Muscle layer of duodenum (tissue), 2 donors: ENCODE measurements around the gene FBXO15.

ENCODE experiments used
- H3K27ac ChIP-seq: one replicate; pipeline ENCODE4 v1.7.0; 2013; ENCODE audit warnings: mild to moderate bottlenecking, low read length
- H3K27me3 ChIP-seq: one replicate; pipeline ENCODE4 v1.7.0; 2013; ENCODE audit warnings: low read depth, mild to moderate bottlenecking, control low read depth, low read length
- H3K36me3 ChIP-seq, 2 donors: one replicate each; pipeline ENCODE4 v1.7.0; 2013; ENCODE audit warnings: low read length in 2 of 2, control low read depth in 1 of 2, mild to moderate bottlenecking in 1 of 2; ENCODE audit not compliant: insufficient read depth in 2 of 2, control insufficient read depth in 1 of 2
- H3K4me1 ChIP-seq, 2 donors: one replicate each; pipeline ENCODE4 v1.7.0; 2013; ENCODE audit warnings: low read length in 2 of 2, mild to moderate bottlenecking in 2 of 2, control low read depth in 1 of 2, moderate library complexity in 1 of 2; ENCODE audit not compliant: insufficient read depth in 2 of 2, control insufficient read depth in 1 of 2
- H3K4me3 ChIP-seq, 2 donors: one replicate each; pipeline ENCODE4 v1.7.0; 2013; ENCODE audit warnings: low read length in 2 of 2, low read depth in 1 of 2, mild to moderate bottlenecking in 1 of 2
- H3K9me3 ChIP-seq, 2 donors: one replicate each; pipeline ENCODE4 v1.7.0; 2013; ENCODE audit warnings: low read length in 2 of 2, control low read depth in 1 of 2, mild to moderate bottlenecking in 1 of 2; ENCODE audit not compliant: control insufficient read depth in 1 of 2
- donor health status: healthy.

The FBXO15 gene, protein sequence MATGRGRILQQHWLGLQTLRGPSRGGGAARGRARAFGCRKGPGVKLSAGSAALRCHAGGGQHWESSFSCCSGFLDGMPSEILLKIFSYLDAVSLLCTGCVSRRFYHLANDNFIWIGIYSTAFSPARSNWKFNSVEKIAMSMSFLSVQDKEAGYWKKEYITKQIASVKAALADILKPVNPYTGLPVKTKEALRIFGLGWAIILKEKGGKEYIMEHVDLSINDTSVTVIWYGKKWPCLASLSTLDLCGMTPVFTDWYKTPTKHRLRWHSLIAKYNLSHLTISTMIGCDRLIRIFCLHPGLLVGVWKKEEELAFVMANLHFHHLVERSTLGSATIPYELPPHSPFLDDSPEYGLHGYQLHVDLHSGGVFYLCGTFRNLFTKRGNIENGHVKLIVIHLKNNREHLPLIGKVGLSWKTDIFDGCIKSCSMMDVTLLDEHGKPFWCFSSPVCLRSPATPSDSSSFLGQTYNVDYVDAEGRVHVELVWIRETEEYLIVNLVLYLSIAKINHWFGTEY

DNA sequence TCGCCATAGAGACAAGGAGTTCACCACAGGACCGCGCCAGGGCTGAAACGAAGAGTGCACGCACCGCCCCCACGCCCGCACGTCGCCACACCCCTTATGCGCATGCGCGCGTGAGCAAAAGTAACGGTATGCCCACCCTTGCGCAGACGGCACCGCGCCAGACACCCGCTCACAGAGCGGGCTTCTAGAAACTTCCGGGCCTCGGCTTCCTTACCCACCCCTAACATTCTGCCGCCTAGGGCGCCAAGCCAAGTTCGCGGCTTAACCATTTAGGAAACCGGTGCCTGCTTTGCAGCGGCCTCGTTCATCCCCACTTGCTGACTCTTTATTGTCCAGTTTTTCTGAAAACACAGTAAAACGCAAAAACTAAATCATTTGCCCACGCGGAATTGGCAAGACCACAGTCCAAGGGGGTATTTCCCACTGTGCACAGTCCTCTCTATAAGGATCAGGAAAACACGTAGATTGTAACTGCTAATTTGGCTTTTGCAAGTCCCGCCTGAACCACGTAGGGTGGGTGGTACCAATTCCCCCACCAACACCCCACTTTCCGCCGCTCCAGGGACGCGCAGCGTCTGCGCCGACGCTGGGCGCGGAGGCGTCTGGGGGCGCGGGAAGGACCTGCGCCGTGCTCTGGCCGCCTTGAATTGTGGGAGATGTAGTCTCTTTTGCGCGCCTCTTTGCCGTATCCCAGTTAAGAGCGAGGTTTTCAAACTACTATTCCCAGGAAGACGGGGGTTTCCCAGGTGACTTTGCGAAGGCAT lies at the start of gene FBXO15, which contains the start of gene TIMM21:
Gene FBXO15, minus strand, starts transcription at position 56 of the 764 bp plus-strand sequence. Its CDS starts 49 bp downstream, at position 7.
Gene TIMM21, plus strand, starts transcription at position 745 of the 764 bp plus-strand sequence. CDS start 286 bp downstream, outside the sequence.
- Histone ChIP-seq H3K27me3 (no peaks in the 10 kb centered on the region), H3K4me1 (peaks cover 9 to 50% of the 10 kb centered on the region in 2 donors), H3K9me3 (no peaks in the 10 kb centered on the region), H3K27ac (peak within 1 kb of the TSS; percentile 93), H3K4me3 (peak within 1 kb of the TSS; percentile 87 to 95), H3K36me3 (peaks cover 0 to 9% of the 10 kb centered on the region in 2 donors)

DNA sequence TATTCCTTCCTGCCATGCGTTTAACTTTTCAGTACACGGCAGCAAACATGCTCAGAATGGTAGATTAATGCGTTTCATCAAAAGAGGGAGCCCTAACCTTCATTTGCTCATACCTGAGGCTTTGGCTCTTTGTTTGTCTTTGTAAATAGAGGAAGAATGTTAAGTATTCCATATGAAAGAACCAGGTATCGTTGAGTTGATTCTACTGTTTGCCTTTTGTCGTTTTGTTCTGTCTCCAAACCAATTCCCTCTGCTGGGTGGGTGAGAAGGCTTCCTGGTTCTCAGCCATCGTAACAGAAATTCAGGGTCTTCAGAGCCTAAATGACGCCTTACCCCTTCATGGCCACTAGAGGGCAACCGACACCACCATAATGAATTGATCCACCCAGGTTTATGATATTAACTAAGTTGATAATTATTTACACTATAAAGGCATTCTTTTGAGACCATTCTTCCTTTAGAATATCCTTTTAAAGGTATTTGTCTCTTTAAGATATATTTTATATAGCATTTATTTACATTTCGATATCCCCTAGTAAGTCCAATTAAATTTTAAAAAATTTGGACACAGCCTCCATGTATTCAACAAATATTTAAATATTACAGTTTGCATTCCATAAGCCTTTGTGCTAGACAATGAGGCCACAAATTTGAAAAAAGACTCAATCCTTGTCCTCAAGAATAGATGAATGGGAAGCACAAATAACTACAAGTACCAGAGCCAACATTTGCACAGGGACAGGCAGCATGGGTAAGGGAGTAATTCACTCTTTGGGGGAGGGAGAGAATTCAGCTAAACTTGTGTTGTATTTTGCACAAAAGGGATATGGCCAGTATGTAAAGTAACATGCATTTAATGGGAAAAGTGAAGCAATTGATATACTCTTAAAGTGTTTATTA lies 48.8 kb upstream of the FBXO15 start:
- H3K27me3 ChIP-seq, result no peaks in the 10 kb centered on the region
- H3K4me1 ChIP-seq, result peaks cover 0 to 6% of the 10 kb centered on the region in 2 donors
- no peak overlapping the region for H3K27ac ChIP-seq
- peak overlapping the region in 1 of 2 donors; percentile 54 for H3K4me3 ChIP-seq
- H3K36me3 ChIP-seq, result no peaks in the 10 kb centered on the region
- H3K9me3 ChIP-seq, result no peaks in the 10 kb centered on the region

DNA sequence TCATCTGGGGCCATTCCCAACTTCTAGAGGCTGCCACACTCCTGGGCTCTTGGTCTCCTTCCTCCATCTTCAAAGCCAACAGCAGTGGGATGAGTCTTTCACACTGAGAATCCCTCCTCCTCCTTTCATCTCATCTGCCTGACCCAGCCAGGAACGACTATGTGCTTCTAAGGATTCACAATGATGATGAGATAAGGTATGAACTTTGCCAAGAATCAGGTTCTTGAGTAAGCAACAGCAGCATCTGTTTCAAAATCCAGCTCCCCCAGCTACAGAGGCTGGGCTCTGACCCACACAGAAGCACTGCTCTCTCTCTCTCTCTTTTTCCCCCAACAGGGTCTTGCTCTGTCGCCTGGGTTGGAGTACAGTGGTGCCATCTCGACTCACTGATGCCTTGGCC lies 47.1 kb upstream of the FBXO15 start:
- no peak overlapping the region for H3K27ac ChIP-seq

DNA sequence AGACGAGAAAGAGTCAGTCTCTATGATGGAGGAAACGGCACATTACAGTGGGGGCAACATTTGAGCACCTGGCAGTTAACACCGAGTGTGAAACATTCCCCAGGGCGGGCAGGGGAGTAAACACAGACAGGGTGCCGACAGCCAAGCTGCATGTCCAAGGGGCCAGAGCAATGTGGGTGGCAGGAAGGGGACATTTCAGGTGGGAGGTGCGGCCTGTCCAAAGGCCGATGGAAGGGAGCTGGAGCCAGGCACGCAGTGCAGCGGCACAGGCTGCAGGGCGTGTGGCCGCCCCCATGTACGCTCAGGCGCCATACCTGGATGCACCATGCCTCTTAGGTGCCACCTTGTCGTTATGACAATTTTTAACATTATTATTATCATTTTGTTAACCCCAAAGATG lies 43.9 kb upstream of the FBXO15 start:
- Histone ChIP-seq H3K4me3 (no peak overlapping the region), H3K9me3 (no peaks in the 10 kb centered on the region), H3K4me1 (peaks cover 0 to 2% of the 10 kb centered on the region in 2 donors), H3K36me3 (no peaks in the 10 kb centered on the region), H3K27me3 (no peaks in the 10 kb centered on the region), H3K27ac (no peak overlapping the region)

More for the DNA sequence above, 47.1 kb upstream of the FBXO15 start:
- Histone ChIP-seq H3K4me3 (no peak overlapping the region), H3K4me1 (peaks cover 0 to 6% of the 10 kb centered on the region in 2 donors), H3K27me3 (no peaks in the 10 kb centered on the region), H3K9me3 (no peaks in the 10 kb centered on the region), H3K36me3 (no peaks in the 10 kb centered on the region)

DNA sequence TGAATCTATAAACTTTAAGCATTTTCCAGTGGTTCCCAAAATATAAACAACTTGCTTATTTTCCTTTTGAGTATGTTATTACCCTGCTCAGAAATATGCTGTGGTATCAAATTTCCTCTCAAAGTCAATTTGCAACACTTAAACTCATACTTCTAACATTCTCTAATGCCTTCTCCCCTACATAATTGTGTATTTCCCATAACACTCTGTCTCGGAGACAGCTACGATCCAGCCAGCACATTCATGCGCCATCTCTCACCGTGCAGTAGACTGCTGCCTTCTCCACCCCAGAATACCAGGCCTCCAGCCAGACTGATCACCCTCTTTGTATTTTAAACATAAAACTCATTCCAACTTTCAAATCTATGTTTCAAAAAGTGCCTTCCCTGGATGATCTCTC lies 42.5 kb upstream of the FBXO15 start:
- Histone ChIP-seq H3K4me1 (no peaks in the 10 kb centered on the region), H3K27ac (no peak overlapping the region), H3K4me3 (no peak overlapping the region), H3K27me3 (no peaks in the 10 kb centered on the region), H3K9me3 (no peaks in the 10 kb centered on the region), H3K36me3 (no peaks in the 10 kb centered on the region)

DNA sequence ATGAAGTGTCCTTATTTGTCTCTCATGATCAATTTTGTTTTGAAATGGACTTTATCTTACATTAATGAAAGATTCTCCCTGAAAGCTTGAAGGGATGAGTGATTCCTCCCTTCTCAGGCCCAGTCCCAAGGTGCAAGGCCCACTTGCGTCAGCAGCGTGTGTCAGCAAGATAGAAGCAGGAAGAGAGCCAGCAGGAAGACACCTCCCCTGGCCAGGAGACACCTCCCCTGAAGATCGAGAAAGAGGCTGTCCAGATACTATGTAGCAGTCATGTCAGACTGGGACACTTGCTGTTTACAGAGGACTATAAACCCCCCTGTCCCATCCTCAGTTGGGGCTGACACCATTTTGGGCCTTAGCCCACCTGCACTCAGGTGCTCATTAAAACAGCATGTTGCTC lies 39.0 kb upstream of the FBXO15 start:
- H3K4me3 ChIP-seq, result no peak overlapping the region
- no peaks in the 10 kb centered on the region for H3K9me3 ChIP-seq
- no peaks in the 10 kb centered on the region for H3K27me3 ChIP-seq
- no peaks in the 10 kb centered on the region for H3K4me1 ChIP-seq
- no peaks in the 10 kb centered on the region for H3K36me3 ChIP-seq
- no peak overlapping the region for H3K27ac ChIP-seq

DNA sequence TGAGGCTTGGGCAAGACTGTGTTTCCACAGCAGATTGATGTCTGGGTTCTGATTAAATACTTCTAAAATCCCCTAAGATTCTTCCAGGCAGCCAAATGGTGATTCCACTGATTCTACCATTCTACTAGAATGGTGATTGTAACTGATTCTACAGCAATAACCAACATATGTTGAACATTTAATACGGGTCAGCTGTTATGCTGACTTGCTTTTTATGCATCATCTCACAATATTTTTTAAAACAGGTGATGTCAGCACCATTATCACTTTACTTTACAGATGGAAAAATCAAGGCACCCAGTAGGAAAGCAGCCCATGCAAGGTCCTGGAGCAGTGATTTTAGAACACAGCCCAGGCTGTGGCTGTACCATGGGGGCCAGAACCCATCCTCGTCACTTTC lies 38.2 kb upstream of the FBXO15 start:
- H3K36me3 ChIP-seq, result no peaks in the 10 kb centered on the region

DNA sequence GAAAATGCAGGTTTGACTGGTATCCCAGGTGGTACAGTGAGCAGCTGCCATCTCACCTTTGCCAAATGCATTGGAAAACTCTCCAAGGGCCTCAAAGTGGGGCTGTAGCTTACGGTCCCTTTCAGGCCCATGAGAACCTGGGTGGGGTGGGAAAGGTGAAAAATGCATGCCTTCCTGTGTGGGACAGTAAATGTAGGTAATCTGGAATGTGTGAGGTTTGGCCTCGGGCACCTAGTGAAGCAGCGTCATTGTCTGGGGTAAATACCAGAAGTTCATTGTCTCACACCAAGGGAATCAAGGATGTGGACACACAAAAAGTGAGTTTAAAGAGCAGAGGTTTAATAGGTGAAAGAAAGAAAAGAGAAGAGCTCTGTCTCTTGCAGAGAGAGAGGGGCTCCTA lies 37.2 kb upstream of the FBXO15 start:
- Histone ChIP-seq H3K36me3 (no peaks in the 10 kb centered on the region), H3K27me3 (no peaks in the 10 kb centered on the region), H3K9me3 (no peaks in the 10 kb centered on the region), H3K4me3 (no peak overlapping the region), H3K27ac (no peak overlapping the region), H3K4me1 (no peaks in the 10 kb centered on the region)

More for the DNA sequence above, 38.2 kb upstream of the FBXO15 start:
- no peak overlapping the region for H3K4me3 ChIP-seq
- H3K27me3 ChIP-seq, result no peaks in the 10 kb centered on the region
- no peaks in the 10 kb centered on the region for H3K9me3 ChIP-seq
- H3K27ac ChIP-seq, result no peak overlapping the region
- no peaks in the 10 kb centered on the region for H3K4me1 ChIP-seq

DNA sequence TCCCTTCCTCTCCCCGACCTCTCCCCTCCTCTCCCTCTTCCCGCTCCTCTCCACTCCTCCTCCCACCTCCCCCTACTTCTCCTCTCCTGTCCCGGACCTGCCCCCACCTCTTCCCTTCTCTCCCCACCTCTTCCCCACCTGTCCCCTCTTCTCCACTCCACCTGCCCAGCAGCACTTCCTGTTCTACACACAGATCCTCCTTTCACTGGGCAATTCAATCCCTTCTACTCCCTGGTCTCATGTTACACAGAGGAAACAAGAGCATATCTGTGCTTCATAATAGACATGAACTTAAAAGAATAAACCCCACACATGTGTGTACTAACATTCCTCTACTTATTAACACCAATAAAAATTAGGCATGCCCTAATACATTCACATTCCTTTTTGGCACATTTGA lies 35.5 kb upstream of the FBXO15 start:
- Histone ChIP-seq H3K9me3 (no peaks in the 10 kb centered on the region), H3K4me1 (no peaks in the 10 kb centered on the region), H3K27me3 (no peaks in the 10 kb centered on the region), H3K4me3 (no peak overlapping the region), H3K27ac (no peak overlapping the region), H3K36me3 (no peaks in the 10 kb centered on the region)

DNA sequence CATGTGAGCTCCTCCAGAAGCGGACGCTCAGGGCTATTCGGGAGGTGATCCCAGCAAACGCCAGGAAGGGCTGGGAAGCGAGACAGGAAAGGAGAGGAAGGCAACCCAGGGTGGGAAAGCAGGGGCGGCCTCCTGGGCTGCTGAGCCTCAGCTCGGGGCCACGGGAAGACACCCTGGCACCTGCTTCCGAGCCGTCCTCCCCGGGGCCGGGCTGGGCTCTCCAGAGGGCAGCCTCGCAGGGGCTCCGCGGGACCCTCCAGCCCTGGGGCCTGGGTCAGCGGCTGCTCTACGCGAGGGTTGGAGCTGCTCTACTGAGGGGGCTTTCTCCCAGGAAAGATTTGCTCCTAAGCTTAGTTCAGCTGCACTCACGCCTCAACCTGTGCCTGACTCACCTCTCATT lies 34.7 kb upstream of the FBXO15 start:
- Histone ChIP-seq H3K36me3 (no peaks in the 10 kb centered on the region), H3K4me1 (no peaks in the 10 kb centered on the region), H3K4me3 (no peak overlapping the region), H3K9me3 (no peaks in the 10 kb centered on the region), H3K27me3 (no peaks in the 10 kb centered on the region), H3K27ac (no peak overlapping the region)
